ENCODE measurements around the gene GABRA6. TPM values are rescaled to one million over a fixed set of nuclear protein-coding genes. Genes with fewer than 3 reads are reported as not detected.

The GABRA6 gene
- total RNA-seq, 1 experiment from 2014 or later, result not detected

- Histone ChIP-seq H3K4me3 (no peak overlapping the region), H3K36me3 (no peaks in the 10 kb centered on the region), H3K27me3 (peaks cover 2% of the 10 kb centered on the region; the same call in 1 of the 2 replicates), H3K9me3 (no peaks in the 10 kb centered on the region)
- DNase-seq, result no peak
These were observed 34.9 kb downstream of the GABRA6 start for GRCh38 chr5:161720460-161720859.

- H3K27me3 ChIP-seq, result no peaks in the 10 kb centered on the region
- H3K9me3 ChIP-seq, result no peaks in the 10 kb centered on the region
- no peak overlapping the region for H3K4me3 ChIP-seq
- H3K36me3 ChIP-seq, result no peaks in the 10 kb centered on the region
- DNase-seq, result no peak
These were observed 49.2 kb downstream of the GABRA6 start for GRCh38 chr5:161734741-161735140.

GRCh38 chr5:161740433-161740832 lies 54.9 kb downstream of the GABRA6 start:
- DNase-seq, result no peak
- Histone ChIP-seq H3K9me3 (no peaks in the 10 kb centered on the region), H3K27me3 (no peaks in the 10 kb centered on the region), H3K4me3 (no peak overlapping the region), H3K36me3 (no peaks in the 10 kb centered on the region)

- no peak for DNase-seq
- no peaks in the 10 kb centered on the region for H3K27me3 ChIP-seq
- H3K36me3 ChIP-seq, result no peaks in the 10 kb centered on the region
- no peaks in the 10 kb centered on the region for H3K9me3 ChIP-seq
- no peak overlapping the region for H3K4me3 ChIP-seq
These were observed 58.8 kb downstream of the GABRA6 start for GRCh38 chr5:161744276-161744675.

GRCh38 chr5:161745392-161745791 lies 59.9 kb downstream of the GABRA6 start:
- Histone ChIP-seq H3K9me3 (no peaks in the 10 kb centered on the region), H3K27me3 (no peaks in the 10 kb centered on the region), H3K36me3 (no peaks in the 10 kb centered on the region), H3K4me3 (no peak overlapping the region)
- no peak for DNase-seq

- Histone ChIP-seq H3K36me3 (no peaks in the 10 kb centered on the region), H3K9me3 (no peaks in the 10 kb centered on the region)
These were observed 65.7 kb downstream of the GABRA6 start for GRCh38 chr5:161751265-161751664.

More at GRCh38 chr5:161751265-161751664, 65.7 kb downstream of the GABRA6 start:
- Histone ChIP-seq H3K4me3 (no peak overlapping the region), H3K27me3 (no peaks in the 10 kb centered on the region)
- no peak for DNase-seq

Other genes with a start within 250 kb of the GABRA6 start
- not detected in 2 replicates for gene GABRB2, start 139.0 kb upstream of the GABRA6 start, total RNA-seq (2014; rRNA removed; shearing (Covaris generic); ENCODE audit: low replicate concordance)
- not detected in 2 replicates for gene GABRA1, start 162.4 kb downstream of the GABRA6 start, total RNA-seq (2014; rRNA removed; shearing (Covaris generic); ENCODE audit: low replicate concordance)

Measured in MG63 (cell line).